ENCODE measurements around the gene NHLRC2.
"Not testable (repeated sequence)": the region's sequence is repeated elsewhere in the genome, so short reads cannot be mapped to it uniquely, and the experiment has no call there.

- not testable (repeated sequence) for TF ChIP-seq CTCF, POLR2A, POLR2AphosphoS5, EP300 (IDR thresholded peaks at IDR 0.05)
Measured at GRCh38 chr10:113943196-113943595, 88.7 kb downstream of the NHLRC2 start.

Measured in stomach (tissue), 4 donors.